Measurements from ENCODE around the gene ZC3H12D.

ZC3H12D gene

GRCh38 chr6:149449831-149450678, 34.8 kb downstream of the ZC3H12D start:
- TF ChIP-seq, protein P1, sequence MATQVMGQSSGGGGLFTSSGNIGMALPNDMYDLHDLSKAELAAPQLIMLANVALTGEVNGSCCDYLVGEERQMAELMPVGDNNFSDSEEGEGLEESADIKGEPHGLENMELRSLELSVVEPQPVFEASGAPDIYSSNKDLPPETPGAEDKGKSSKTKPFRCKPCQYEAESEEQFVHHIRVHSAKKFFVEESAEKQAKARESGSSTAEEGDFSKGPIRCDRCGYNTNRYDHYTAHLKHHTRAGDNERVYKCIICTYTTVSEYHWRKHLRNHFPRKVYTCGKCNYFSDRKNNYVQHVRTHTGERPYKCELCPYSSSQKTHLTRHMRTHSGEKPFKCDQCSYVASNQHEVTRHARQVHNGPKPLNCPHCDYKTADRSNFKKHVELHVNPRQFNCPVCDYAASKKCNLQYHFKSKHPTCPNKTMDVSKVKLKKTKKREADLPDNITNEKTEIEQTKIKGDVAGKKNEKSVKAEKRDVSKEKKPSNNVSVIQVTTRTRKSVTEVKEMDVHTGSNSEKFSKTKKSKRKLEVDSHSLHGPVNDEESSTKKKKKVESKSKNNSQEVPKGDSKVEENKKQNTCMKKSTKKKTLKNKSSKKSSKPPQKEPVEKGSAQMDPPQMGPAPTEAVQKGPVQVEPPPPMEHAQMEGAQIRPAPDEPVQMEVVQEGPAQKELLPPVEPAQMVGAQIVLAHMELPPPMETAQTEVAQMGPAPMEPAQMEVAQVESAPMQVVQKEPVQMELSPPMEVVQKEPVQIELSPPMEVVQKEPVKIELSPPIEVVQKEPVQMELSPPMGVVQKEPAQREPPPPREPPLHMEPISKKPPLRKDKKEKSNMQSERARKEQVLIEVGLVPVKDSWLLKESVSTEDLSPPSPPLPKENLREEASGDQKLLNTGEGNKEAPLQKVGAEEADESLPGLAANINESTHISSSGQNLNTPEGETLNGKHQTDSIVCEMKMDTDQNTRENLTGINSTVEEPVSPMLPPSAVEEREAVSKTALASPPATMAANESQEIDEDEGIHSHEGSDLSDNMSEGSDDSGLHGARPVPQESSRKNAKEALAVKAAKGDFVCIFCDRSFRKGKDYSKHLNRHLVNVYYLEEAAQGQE (IDR thresholded peaks at IDR 0.05; ENCODE audit: insufficient read depth in 1 of 2, low read depth in 2 of 2, low read length in 2 of 2), result no peak
- TF ChIP-seq FOXP2 (optimal IDR thresholded peaks at IDR 0.05; ENCODE audit: borderline replicate concordance, extremely low read depth, extremely low read length, insufficient read depth) (no peak), POLR2AphosphoS5 (IDR thresholded peaks at IDR 0.05; ENCODE audit: low read depth, low read length) (no peak), SIN3A (IDR thresholded peaks at IDR 0.05; ENCODE audit: borderline replicate concordance, insufficient read depth, low read length) (no peak), TAF1 (IDR thresholded peaks at IDR 0.05; ENCODE audit: borderline replicate concordance, insufficient read depth, low read length) (no peak)

- TF ChIP-seq FOXP2 (optimal IDR thresholded peaks at IDR 0.05; ENCODE audit: borderline replicate concordance, extremely low read depth, extremely low read length, insufficient read depth) (no peak), SIN3A (IDR thresholded peaks at IDR 0.05; ENCODE audit: borderline replicate concordance, insufficient read depth, low read length) (no peak), POLR2AphosphoS5 (IDR thresholded peaks at IDR 0.05; ENCODE audit: low read depth, low read length) (no peak), TAF1 (IDR thresholded peaks at IDR 0.05; ENCODE audit: borderline replicate concordance, insufficient read depth, low read length) (no peak)
- TF ChIP-seq, protein P1 (IDR thresholded peaks at IDR 0.05; ENCODE audit: insufficient read depth in 1 of 2, low read depth in 2 of 2, low read length in 2 of 2), result no peak
Measured at GRCh38 chr6:149448821-149449453, 35.9 kb downstream of the ZC3H12D start.

DNA sequence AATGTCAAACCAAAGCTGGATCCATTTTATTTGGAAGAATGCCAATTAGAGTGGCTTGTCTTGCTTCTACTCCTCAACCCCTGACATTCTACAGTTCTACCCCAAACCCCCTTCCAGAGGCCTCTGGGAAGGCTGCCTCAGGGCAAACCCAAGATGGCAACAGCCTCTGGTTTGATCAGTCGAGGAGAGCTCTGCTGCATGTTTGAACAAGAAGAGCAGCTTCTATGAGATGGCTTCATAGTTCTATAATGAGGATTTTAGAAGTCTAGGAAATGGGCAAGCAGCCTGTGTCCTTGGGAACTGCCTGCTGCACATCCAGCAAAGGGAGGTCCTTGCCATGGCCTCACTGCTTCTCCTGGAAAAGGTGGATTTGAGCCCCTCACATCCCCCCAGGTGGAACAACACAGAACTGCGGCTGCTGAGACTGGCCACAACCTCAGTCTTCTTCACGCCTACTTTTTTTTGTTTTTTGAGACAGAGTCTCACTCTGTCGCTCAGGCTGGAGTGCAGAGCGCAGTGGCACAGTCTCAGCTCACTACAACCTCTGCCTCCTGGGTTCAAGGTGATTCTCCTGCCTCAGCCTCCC, 37.9 kb downstream of the ZC3H12D start:
- TF ChIP-seq, protein P1 (IDR thresholded peaks at IDR 0.05; ENCODE audit: insufficient read depth in 1 of 2, low read depth in 2 of 2, low read length in 2 of 2), result no peak
- no peak for TF ChIP-seq SIN3A (IDR thresholded peaks at IDR 0.05; ENCODE audit: borderline replicate concordance, insufficient read depth, low read length)
- TF ChIP-seq POLR2AphosphoS5 (IDR thresholded peaks at IDR 0.05; ENCODE audit: low read depth, low read length), result no peak
- TF ChIP-seq TAF1 (IDR thresholded peaks at IDR 0.05; ENCODE audit: borderline replicate concordance, insufficient read depth, low read length), result no peak
- no peak for TF ChIP-seq FOXP2 (optimal IDR thresholded peaks at IDR 0.05; ENCODE audit: borderline replicate concordance, extremely low read depth, extremely low read length, insufficient read depth)

- TF ChIP-seq, protein P1 (IDR thresholded peaks at IDR 0.05; ENCODE audit: insufficient read depth in 1 of 2, low read depth in 2 of 2, low read length in 2 of 2), result no peak
- no peak for TF ChIP-seq TAF1 (IDR thresholded peaks at IDR 0.05; ENCODE audit: borderline replicate concordance, insufficient read depth, low read length)
- TF ChIP-seq FOXP2 (optimal IDR thresholded peaks at IDR 0.05; ENCODE audit: borderline replicate concordance, extremely low read depth, extremely low read length, insufficient read depth), result no peak
- TF ChIP-seq POLR2AphosphoS5 (IDR thresholded peaks at IDR 0.05; ENCODE audit: low read depth, low read length), result no peak
- no peak for TF ChIP-seq SIN3A (IDR thresholded peaks at IDR 0.05; ENCODE audit: borderline replicate concordance, insufficient read depth, low read length)
Measured at GRCh38 chr6:149445573-149445972, 39.2 kb downstream of the ZC3H12D start.

Data from PFSK-1 (cell line).